HUES6 (cell line): ENCODE results near the gene TCOF1.
A peak's percentile ranks its signal among the peaks of the same experiment; 100 is the strongest.

Experiments
- H3K27ac ChIP-seq: 2 replicates; pipeline ENCODE4 v1.7.0; 2013; ENCODE audit warnings: low read depth, mild to moderate bottlenecking, low read length, inconsistent platforms
- H3K27me3 ChIP-seq: 2 replicates; pipeline ENCODE4 v1.6.1; 2013; ENCODE audit warnings: low read length; ENCODE audit not compliant: control insufficient read depth, insufficient read depth
- H3K36me3 ChIP-seq: 2 replicates; pipeline ENCODE4 v1.6.1; 2013; ENCODE audit warnings: low read length; ENCODE audit not compliant: control insufficient read depth, insufficient read depth
- H3K4me1 ChIP-seq: 2 replicates; pipeline ENCODE4 v1.6.1; 2013; ENCODE audit warnings: low read length; ENCODE audit not compliant: control insufficient read depth, insufficient read depth
- H3K4me3 ChIP-seq: 2 replicates; pipeline ENCODE4 v1.5.1; 2013; ENCODE audit warnings: low read depth, low read length
- H3K9ac ChIP-seq: one replicate; pipeline ENCODE4 v1.6.1; 2013; ENCODE audit warnings: mild to moderate bottlenecking, low read length
- H3K9me3 ChIP-seq: 2 replicates; pipeline ENCODE4 v1.6.1; 2013; ENCODE audit warnings: low read depth, low read length; ENCODE audit not compliant: control insufficient read depth, insufficient read depth

The TCOF1 gene

GRCh38 chr5:150438873-150439546, 81.5 kb downstream of the TCOF1 start:
- no peaks in the 10 kb centered on the region for H3K27me3 ChIP-seq
- peaks cover 14% of the 10 kb centered on the region for H3K4me1 ChIP-seq
- no peaks in the 10 kb centered on the region for H3K9me3 ChIP-seq
- no peak overlapping the region for H3K27ac ChIP-seq
- H3K9ac ChIP-seq = no peak overlapping the region
- H3K4me3 ChIP-seq = no peak overlapping the region
- peaks cover 11% of the 10 kb centered on the region for H3K36me3 ChIP-seq

GRCh38 chr5:150440948-150441812, 83.7 kb downstream of the TCOF1 start:
- no peaks in the 10 kb centered on the region for H3K27me3 ChIP-seq
- no peak overlapping the region for H3K4me3 ChIP-seq
- no peaks in the 10 kb centered on the region for H3K9me3 ChIP-seq
- H3K9ac ChIP-seq = peak overlapping the region; percentile 41
- H3K27ac ChIP-seq = peak overlapping the region; percentile 24; the same call in 1 of the 2 replicates
- peaks cover 14% of the 10 kb centered on the region for H3K4me1 ChIP-seq
- peaks cover 32% of the 10 kb centered on the region for H3K36me3 ChIP-seq

GRCh38 chr5:150441813-150442698, 84.6 kb downstream of the TCOF1 start:
- Histone ChIP-seq H3K9me3 (no peaks in the 10 kb centered on the region), H3K4me1 (peaks cover 14% of the 10 kb centered on the region), H3K9ac (peak overlapping the region; percentile 41), H3K27me3 (no peaks in the 10 kb centered on the region), H3K4me3 (no peak overlapping the region), H3K27ac (peak overlapping the region; percentile 24; the same call in 1 of the 2 replicates), H3K36me3 (peaks cover 41% of the 10 kb centered on the region)

GRCh38 chr5:150442699-150443080, 85.2 kb downstream of the TCOF1 start:
- no peak overlapping the region for H3K9ac ChIP-seq
- H3K4me3 ChIP-seq = no peak overlapping the region
- H3K36me3 ChIP-seq = peaks cover 48% of the 10 kb centered on the region
- H3K9me3 ChIP-seq = no peaks in the 10 kb centered on the region
- no peak overlapping the region for H3K27ac ChIP-seq
- peaks cover 16% of the 10 kb centered on the region for H3K4me1 ChIP-seq
- H3K27me3 ChIP-seq = no peaks in the 10 kb centered on the region

GRCh38 chr5:150443242-150444075, 86.0 kb downstream of the TCOF1 start:
- H3K27me3 ChIP-seq = no peaks in the 10 kb centered on the region
- H3K4me3 ChIP-seq = no peak overlapping the region
- H3K9me3 ChIP-seq = no peaks in the 10 kb centered on the region
- H3K4me1 ChIP-seq = peaks cover 22% of the 10 kb centered on the region
- H3K27ac ChIP-seq = no peak overlapping the region
- no peak overlapping the region for H3K9ac ChIP-seq
- peaks cover 55% of the 10 kb centered on the region for H3K36me3 ChIP-seq

GRCh38 chr5:150444770-150445169, 87.3 kb downstream of the TCOF1 start:
- Histone ChIP-seq H3K4me1 (peaks cover 22% of the 10 kb centered on the region), H3K4me3 (no peak overlapping the region), H3K9ac (no peak overlapping the region), H3K27me3 (no peaks in the 10 kb centered on the region), H3K36me3 (peaks cover 65% of the 10 kb centered on the region), H3K9me3 (no peaks in the 10 kb centered on the region), H3K27ac (no peak overlapping the region)

- H3K9me3 ChIP-seq = no peaks in the 10 kb centered on the region
- no peaks in the 10 kb centered on the region for H3K27me3 ChIP-seq
- no peak overlapping the region for H3K27ac ChIP-seq
- H3K9ac ChIP-seq = no peak overlapping the region
- H3K36me3 ChIP-seq = peaks cover 65% of the 10 kb centered on the region
- H3K4me1 ChIP-seq = peaks cover 21% of the 10 kb centered on the region
- no peak overlapping the region for H3K4me3 ChIP-seq
These were observed 88.6 kb downstream of the TCOF1 start for GRCh38 chr5:150446088-150446487.

- H3K4me1 ChIP-seq = peaks cover 16% of the 10 kb centered on the region
- H3K27ac ChIP-seq = no peak overlapping the region
- peaks cover 65% of the 10 kb centered on the region for H3K36me3 ChIP-seq
- H3K4me3 ChIP-seq = no peak overlapping the region
- H3K9ac ChIP-seq = peak overlapping the region; percentile 3
- no peaks in the 10 kb centered on the region for H3K9me3 ChIP-seq
- H3K27me3 ChIP-seq = no peaks in the 10 kb centered on the region
These were observed 89.1 kb downstream of the TCOF1 start for GRCh38 chr5:150446583-150446982.

- H3K27me3 ChIP-seq = no peaks in the 10 kb centered on the region
- H3K9ac ChIP-seq = peak overlapping the region; percentile 99
- H3K4me1 ChIP-seq = peaks cover 10% of the 10 kb centered on the region; the same call in 1 of the 2 replicates
- no peaks in the 10 kb centered on the region for H3K9me3 ChIP-seq
- peak overlapping the region; percentile 85; the same call in 1 of the 2 replicates for H3K4me3 ChIP-seq
- H3K27ac ChIP-seq = no peak overlapping the region
- H3K36me3 ChIP-seq = peaks cover 65% of the 10 kb centered on the region
These were observed 89.7 kb downstream of the TCOF1 start for GRCh38 chr5:150447188-150447587.

- Histone ChIP-seq H3K4me1 (peaks cover 8% of the 10 kb centered on the region; the same call in 1 of the 2 replicates), H3K4me3 (peak overlapping the region; percentile 85), H3K9ac (peak overlapping the region; percentile 99), H3K27me3 (no peaks in the 10 kb centered on the region), H3K9me3 (no peaks in the 10 kb centered on the region), H3K36me3 (peaks cover 61% of the 10 kb centered on the region), H3K27ac (peak overlapping the region; percentile 99)
These were observed 90.8 kb downstream of the TCOF1 start for GRCh38 chr5:150448334-150448733.
